Lower leg skin (tissue), 4 donors: ENCODE data around the gene IL1RN. TPM values are rescaled to one million over a fixed set of nuclear protein-coding genes. Genes with fewer than 3 reads are reported as not detected.

Source experiments
- DNase-seq, 2 donors: peaks; one replicate each; pipeline ENCODE4 v3.0.0-alpha.2; 2019; ENCODE audit warnings: low spot score in 2 of 2
- H3K4me3 ChIP-seq: fragments of 200-600 bp; sonication (generic); 2 replicates; pipeline ENCODE4 v1.5.1; 2017; ENCODE audit warnings: mild to moderate bottlenecking, low read depth; ENCODE audit not compliant: poor library complexity, severe bottlenecking
- CTCF ChIP-seq, 3 donors: fragments of 450-650 bp; IDR thresholded peaks; one replicate each; pipeline ENCODE4 v1.5.1; 2016; ENCODE audit warnings: antibody characterized with exemption in 3 of 3, mild to moderate bottlenecking in 3 of 3, moderate library complexity in 2 of 3
- POLR2A ChIP-seq, 2 donors: fragments of 450-650 bp; IDR thresholded peaks; one replicate each; pipeline ENCODE4 v1.6.1; 2016 to 2017; ENCODE audit warnings: antibody characterized with exemption in 2 of 2, mild to moderate bottlenecking in 1 of 2, moderate library complexity in 1 of 2
- WGBS, 2 donors: methylation state at CpG; one replicate each; pipeline ENCODE4 v1.1.5; 2018; 5-methylcytosine and 5-hydroxymethylcytosine counted together
- intact Hi-C: fragments of 100-400 bp; cut with DNase I; formaldehyde crosslinking; loops from one replicate; pipeline ENCODE4 v1.15.0; 2023; ENCODE audit warnings: low total_unique reads
- total RNA-seq, 4 donors: library from RNA; depleted of rRNA; stranded (reverse); fragments of >200 nt; gene quantifications; one replicate each; pipeline ENCODE4 v1.1.0, GENCODE V29; 2016

IL1RN gene
- total RNA-seq, 4 donors from 2014 or later = 120 to 178 (median 132) TPM

- no peak overlapping the region for H3K4me3 ChIP-seq
- no peak for DNase-seq
- TF ChIP-seq CTCF (IDR thresholded peaks at IDR 0.05) (no peak), POLR2A (IDR thresholded peaks at IDR 0.05) (no peak)
- 95 to 97% methylated on average over 5 of the region's 5 CpGs for WGBS, 2 donors
- intact Hi-C loops = no loop called here
Observed at GRCh38 chr2:113155331-113155730, 27.9 kb downstream of the IL1RN start.

GRCh38 chr2:113156278-113157117 is 29.1 kb downstream of the IL1RN start:
- no peak overlapping the region for H3K4me3 ChIP-seq
- no peak for DNase-seq
- TF ChIP-seq POLR2A (IDR thresholded peaks at IDR 0.05) (no peak), CTCF (IDR thresholded peaks at IDR 0.05) (no peak)
- intact Hi-C loops = no loop called here
- 34 to 40% methylated on average over 10 of the region's 10 CpGs for WGBS, 2 donors

- intact Hi-C loops = no loop called here
- peak in 1 of 2 donors; percentile 83 for DNase-seq
- TF ChIP-seq POLR2A (IDR thresholded peaks at IDR 0.05) (no peak), CTCF (IDR thresholded peaks at IDR 0.05) (no peak)
- 0 to 2% methylated on average over 17 to 32 of the region's 92 CpGs for WGBS, 2 donors
- no peak overlapping the region for H3K4me3 ChIP-seq
Observed at GRCh38 chr2:113157118-113157896, 29.9 kb downstream of the IL1RN start.

GRCh38 chr2:113157897-113158753 is 30.7 kb downstream of the IL1RN start:
- peak in 1 of 2 donors; percentile 76 for DNase-seq
- intact Hi-C loops = no loop called here
- 42 to 49% methylated on average over 9 to 10 of the region's 10 CpGs for WGBS, 2 donors
- TF ChIP-seq CTCF (IDR thresholded peaks at IDR 0.05) = no peak
- no peak for TF ChIP-seq POLR2A (IDR thresholded peaks at IDR 0.05)
- H3K4me3 ChIP-seq = no peak overlapping the region

GRCh38 chr2:113158884-113159553 is 31.6 kb downstream of the IL1RN start:
- WGBS, 2 donors = 70 to 78% methylated on average over 4 of the region's 4 CpGs
- H3K4me3 ChIP-seq = no peak overlapping the region
- peak in 1 of 2 donors; percentile 67 for DNase-seq
- no peak for TF ChIP-seq CTCF (IDR thresholded peaks at IDR 0.05)
- TF ChIP-seq POLR2A (IDR thresholded peaks at IDR 0.05) = no peak
- intact Hi-C loops = no loop called here
